ENCODE results near the gene LRRC61.

GRCh38 chr7:150340024-150340749 lies 17.0 kb downstream of the LRRC61 start:
- TF ChIP-seq CTCF (IDR thresholded peaks at IDR 0.05) (no peak), POLR2A (IDR thresholded peaks at IDR 0.05) (no peak)

All from thyroid gland (tissue), 4 donors.